Right lobe of liver (tissue), 4 donors: Measurements from ENCODE around the gene SYNGR3.

Source experiments
- CTCF ChIP-seq, 4 donors: fragments of 200-600 bp in 3 of 4; fragments of 450-650 bp in 1 of 4; IDR thresholded peaks; one replicate each; pipeline versions ENCODE4 v1.5.1 to v1.8.0; 2016 to 2022; ENCODE audit warnings: antibody characterized with exemption in 4 of 4, mild to moderate bottlenecking in 2 of 4
- POLR2A ChIP-seq: fragments of 450-650 bp; IDR thresholded peaks from one replicate; pipeline ENCODE4 v1.6.1; 2017; ENCODE audit warnings: antibody characterized with exemption, mild to moderate bottlenecking
- donor health status: DM: no; HTN: no; CAD: no.
- donor health status: DM: no; HTN: no; CAD: no.
- donor health status: DM: no; HTN: yes; CAD: no.

DNA sequence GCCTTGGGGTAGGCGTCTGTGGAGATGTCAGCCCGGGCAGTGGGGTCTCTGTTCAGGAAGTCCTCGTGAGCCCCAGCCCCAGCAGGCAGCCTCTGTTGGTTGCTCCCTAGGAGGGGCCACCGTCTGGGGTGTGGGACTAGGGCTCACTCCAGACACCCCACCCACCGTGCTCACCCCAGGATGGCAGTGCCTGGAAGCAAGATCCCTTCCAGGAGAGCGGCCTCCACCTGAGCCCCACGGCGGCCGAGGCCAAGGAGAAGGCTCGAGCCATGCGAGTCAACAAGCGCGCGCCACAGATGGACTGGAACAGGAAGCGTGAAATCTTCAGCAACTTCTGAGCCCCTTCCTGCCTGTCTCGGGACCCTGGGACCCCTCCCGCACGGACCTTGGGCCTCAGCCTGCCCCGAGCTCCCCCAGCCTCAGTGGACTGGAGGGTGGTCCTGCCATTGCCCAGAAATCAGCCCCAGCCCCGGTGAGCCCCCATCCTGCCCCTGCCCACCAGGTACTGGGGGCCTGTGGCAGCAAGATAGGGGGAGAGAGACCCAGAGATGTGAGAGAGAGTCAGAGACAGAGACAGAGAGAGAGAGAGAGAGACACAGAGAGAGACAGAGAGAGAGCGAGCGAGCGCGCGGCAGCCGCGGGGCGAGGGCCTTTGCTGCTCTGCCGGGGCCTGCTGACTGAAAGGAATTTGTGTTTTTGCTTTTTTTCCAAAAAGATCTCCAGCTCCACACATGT, 48.0 kb downstream of the SYNGR3 start:
- TF ChIP-seq POLR2A (no peak), CTCF (IDR thresholded peaks at IDR 0.05) (no peak)
